PC-9 (cell line): ENCODE data around the gene QDPR. TPM values are rescaled to one million over a fixed set of nuclear protein-coding genes. Genes with fewer than 3 reads are reported as not detected.

Experiments
- BruUV-seq: library from RNA; stranded (reverse); fragments of 400-500 nt; replicated peaks from 2 replicates; lab custom pipeline; 2021; lab: Mats Ljungman, UMichigan
- CTCF ChIA-PET: fragments of 300-600 bp; sonication (Branson Sonifier 250); formaldehyde crosslinking; loops from one replicate; lab custom pipeline; 2022; ENCODE audit warnings: antibody characterized with exemption; lab: Charles Lee
- POLR2A ChIA-PET: fragments of 300-600 bp; sonication (Branson Sonifier 250); formaldehyde crosslinking; loops from one replicate; lab custom pipeline; 2022; ENCODE audit warnings: antibody characterized with exemption; ENCODE audit not compliant: unreplicated experiment; lab: Charles Lee
- DNase-seq, 2 experiments: peaks; one replicate each; pipeline versions ENCODE4 v3.0.0 to v3.0.0-alpha.2; 2015 to 2022; ENCODE audit warnings: mixed read lengths in 1 of 2
- H2AFZ ChIP-seq: fragments of 200-600 bp; sonication (generic); 2 replicates; pipeline ENCODE4 v1.8.1; 2017; ENCODE audit warnings: antibody characterized with exemption
- H3F3A ChIP-seq: fragments of 200-600 bp; sonication (generic); 2 replicates; pipeline ENCODE4 v1.8.1; 2017; ENCODE audit warnings: antibody characterized with exemption, mild to moderate bottlenecking, low read depth; ENCODE audit not compliant: insufficient read depth
- H3K27ac ChIP-seq: fragments of 200-600 bp; sonication (generic); 2 replicates; pipeline ENCODE4 v1.6.1; 2016; ENCODE audit warnings: mixed run types
- H3K27me3 ChIP-seq: fragments of 200-600 bp; sonication (generic); 2 replicates; pipeline ENCODE4 v1.6.1; 2016; ENCODE audit warnings: low read depth, mixed run types; ENCODE audit not compliant: insufficient read depth
- H3K36me3 ChIP-seq: fragments of 200-600 bp; sonication (generic); 2 replicates; pipeline ENCODE4 v1.6.1; 2016; ENCODE audit warnings: low read depth, mixed run types
- H3K4me1 ChIP-seq: fragments of 200-600 bp; sonication (generic); replicated peaks from 2 replicates; pipeline ENCODE4 v1.6.1; 2016; ENCODE audit warnings: mixed run types; ENCODE audit not compliant: insufficient read depth
- H3K4me2 ChIP-seq: fragments of 200-600 bp; sonication (generic); 2 replicates; pipeline ENCODE4 v1.6.1; 2017; ENCODE audit warnings: mixed run types
- H3K4me3 ChIP-seq: fragments of 200-600 bp; sonication (generic); 2 replicates; pipeline ENCODE4 v1.6.1; 2016; ENCODE audit warnings: mixed run types
- H3K79me2 ChIP-seq: fragments of 200-600 bp; sonication (generic); 2 replicates; pipeline ENCODE4 v1.6.1; 2017; ENCODE audit warnings: low read depth, mixed run types
- H3K9me2 ChIP-seq: fragments of 200-600 bp; sonication (generic); 2 replicates; pipeline ENCODE4 v1.8.1; 2017; ENCODE audit warnings: mild to moderate bottlenecking; ENCODE audit not compliant: insufficient read depth
- H3K9me3 ChIP-seq: fragments of 200-600 bp; sonication (generic); 2 replicates; pipeline ENCODE4 v1.8.1; 2016; ENCODE audit warnings: low read depth; ENCODE audit not compliant: insufficient read depth
- H4K20me1 ChIP-seq: fragments of 200-600 bp; sonication (generic); 2 replicates; pipeline ENCODE4 v1.8.1; 2017; ENCODE audit not compliant: insufficient read depth
- CTCF ChIP-seq: fragments of 200-600 bp; sonication (generic); conservative IDR thresholded peaks from 2 replicates; pipeline ENCODE4 v1.6.1; 2017; ENCODE audit warnings: mixed run types, antibody characterized with exemption, mild to moderate bottlenecking, moderate library complexity
- EZH2 ChIP-seq: fragments of 200-600 bp; sonication (generic); IDR thresholded peaks from 2 replicates; pipeline ENCODE4 v1.8.0; 2017; ENCODE audit warnings: antibody characterized with exemption, low read depth
- intact Hi-C: fragments of 100-400 bp; cut with micrococcal nuclease; formaldehyde crosslinking; loops from one replicate; pipeline ENCODE4 v1.10.0; 2022; ENCODE audit not compliant: unreplicated experiment
- total RNA-seq: library from RNA; stranded (reverse); gene quantifications from 2 replicates; pipeline ENCODE4 v1.2.3, GENCODE V29; 2021

The QDPR gene
- total RNA-seq, 1 experiment from 2014 or later, result 14.0 TPM

GRCh38 chr4:17489721-17490120, 22.2 kb downstream of the QDPR start:
- no peaks in the 10 kb centered on the region for H3K4me1 ChIP-seq
- no peaks in the 10 kb centered on the region for H3K9me3 ChIP-seq
- H3K79me2 ChIP-seq, result no peaks in the 10 kb centered on the region
- no peak overlapping the region for H2AFZ ChIP-seq
- ChIA-PET POLR2A (no interaction called here), CTCF (no interaction called here)
- TF ChIP-seq EZH2 (no peak), CTCF (no peak)
- intact Hi-C loops, result no loop called here
- H4K20me1 ChIP-seq, result no peaks in the 10 kb centered on the region
- no peaks in the 10 kb centered on the region for H3K27me3 ChIP-seq
- no peak overlapping the region for H3K27ac ChIP-seq
- no peak for DNase-seq
- no TSS peak for BruUV-seq
- no peaks in the 10 kb centered on the region for H3K9me2 ChIP-seq
- no peak overlapping the region for H3K4me3 ChIP-seq
- no peak overlapping the region for H3K4me2 ChIP-seq
- no peaks in the 10 kb centered on the region for H3K36me3 ChIP-seq
- no peaks in the 10 kb centered on the region for H3F3A ChIP-seq

- ChIA-PET POLR2A (no interaction called here), CTCF (no interaction called here)
- TF ChIP-seq CTCF (no peak), EZH2 (no peak)
- Histone ChIP-seq H3K4me3 (no peak overlapping the region), H3K36me3 (no peaks in the 10 kb centered on the region), H3K4me2 (no peak overlapping the region), H3K9me3 (no peaks in the 10 kb centered on the region), H3K27me3 (no peaks in the 10 kb centered on the region), H3K79me2 (no peaks in the 10 kb centered on the region), H3F3A (no peaks in the 10 kb centered on the region), H3K9me2 (no peaks in the 10 kb centered on the region), H4K20me1 (no peaks in the 10 kb centered on the region), H2AFZ (no peak overlapping the region), H3K4me1 (no peaks in the 10 kb centered on the region), H3K27ac (no peak overlapping the region)
- BruUV-seq, result no TSS peak
- intact Hi-C loops, result no loop called here
- DNase-seq, result no peak
Measured at GRCh38 chr4:17489123-17489522, 22.8 kb downstream of the QDPR start.

GRCh38 chr4:17482716-17483115, 29.2 kb downstream of the QDPR start:
- CTCF ChIA-PET, result no interaction called here
- Histone ChIP-seq H3F3A (no peaks in the 10 kb centered on the region), H3K9me2 (no peaks in the 10 kb centered on the region), H3K4me2 (no peak overlapping the region), H3K4me3 (no peak overlapping the region), H3K79me2 (no peaks in the 10 kb centered on the region), H4K20me1 (no peaks in the 10 kb centered on the region), H3K27me3 (no peaks in the 10 kb centered on the region), H3K9me3 (no peaks in the 10 kb centered on the region), H3K36me3 (no peaks in the 10 kb centered on the region), H2AFZ (no peak overlapping the region), H3K27ac (no peak overlapping the region), H3K4me1 (no peaks in the 10 kb centered on the region)
- intact Hi-C loops, result no loop called here
- no peak for DNase-seq
- POLR2A ChIA-PET, result no interaction called here
- no peak for TF ChIP-seq CTCF
- no peak for TF ChIP-seq EZH2
- no TSS peak for BruUV-seq
